Fibroblast of the aortic adventitia (primary cell): ENCODE measurements around the gene MYL7. TPM values are rescaled to one million over a fixed set of nuclear protein-coding genes. Genes with fewer than 3 reads are reported as not detected.

Source experiments
- DNase-seq: peaks from one replicate; pipeline ENCODE4 v3.0.0-alpha.2; 2010; ENCODE audit warnings: low read depth
- H3K4me3 ChIP-seq: 2 replicates; pipeline ENCODE4 v1.5.1; 2011; ENCODE audit warnings: low read depth, mild to moderate bottlenecking, control low read depth, low read length, moderate library complexity
- CTCF ChIP-seq: IDR thresholded peaks from 2 replicates; pipeline ENCODE4 v1.5.1; 2011; ENCODE audit warnings: mild to moderate bottlenecking, low read length, control low read depth, inconsistent platforms; ENCODE audit not compliant: insufficient read depth
- total RNA-seq: library from RNA; depleted of rRNA; stranded (reverse); fragments of >200 nt; gene quantifications from 2 replicates; pipeline ENCODE4 v1.2.3, GENCODE V29; 2012; ENCODE audit warnings: low replicate concordance

MYL7 gene
- total RNA-seq, 1 donor, result not detected

GRCh38 chr7:44186736-44187135 lies 45.6 kb upstream of the MYL7 start:
- no peak for DNase-seq
- no peak for TF ChIP-seq CTCF
- no peak overlapping the region for H3K4me3 ChIP-seq

- TF ChIP-seq CTCF, result no peak
- no peak for DNase-seq
- no peak overlapping the region for H3K4me3 ChIP-seq
These were observed 44.6 kb upstream of the MYL7 start for GRCh38 chr7:44185729-44186128.

GRCh38 chr7:44184873-44185446 lies 43.8 kb upstream of the MYL7 start:
- no peak for TF ChIP-seq CTCF
- H3K4me3 ChIP-seq, result no peak overlapping the region
- DNase-seq, result no peak

- peak; percentile 70 for DNase-seq
- H3K4me3 ChIP-seq, result no peak overlapping the region
- TF ChIP-seq CTCF, result no peak
These were observed 43.2 kb upstream of the MYL7 start for GRCh38 chr7:44184206-44184872.

- no peak for DNase-seq
- no peak for TF ChIP-seq CTCF
These were observed 42.3 kb upstream of the MYL7 start for GRCh38 chr7:44183386-44183785.

GRCh38 chr7:44182827-44183226 lies 41.7 kb upstream of the MYL7 start:
- no peak overlapping the region for H3K4me3 ChIP-seq
- DNase-seq, result no peak
- TF ChIP-seq CTCF, result no peak

More at GRCh38 chr7:44183386-44183785, 42.3 kb upstream of the MYL7 start:
- no peak overlapping the region for H3K4me3 ChIP-seq
